SK-N-SH treated with all-trans-retinoic acid at 6 μM for 48 hours (cell line): Measurements from ENCODE around the gene DCAF8L2.
"Not testable (repeated sequence)": the region's sequence is repeated elsewhere in the genome, so short reads cannot be mapped to it uniquely, and the experiment has no call there.

Experiments
- ARNTL ChIP-seq: fragments of 450-650 bp; formaldehyde crosslinking; IDR thresholded peaks from 2 replicates; pipeline ENCODE4 v1.5.0; 2020; ENCODE audit warnings: low read depth, mild to moderate bottlenecking, moderate library complexity, borderline replicate concordance
- CSDC2 ChIP-seq: fragments of 250-450 bp; sonication (Bioruptor Pico); IDR thresholded peaks from 2 replicates; pipeline ENCODE4 v1.5.0; 2020; ENCODE audit warnings: mild to moderate bottlenecking, moderate library complexity
- ESRRG ChIP-seq: fragments of 250-450 bp; sonication (Bioruptor Pico); IDR thresholded peaks from 2 replicates; pipeline ENCODE4 v1.6.1; 2021; ENCODE audit warnings: mild to moderate bottlenecking
- RARB ChIP-seq: fragments of 250-450 bp; sonication (Bioruptor Pico); IDR thresholded peaks from 2 replicates; pipeline ENCODE4 v1.8.0; 2021; ENCODE audit warnings: mild to moderate bottlenecking, moderate library complexity
- ZFP3 ChIP-seq: fragments of 250-450 bp; sonication (Bioruptor Pico); IDR thresholded peaks from 2 replicates; pipeline ENCODE4 v1.5.0; 2020; ENCODE audit warnings: mild to moderate bottlenecking, moderate library complexity

DNA sequence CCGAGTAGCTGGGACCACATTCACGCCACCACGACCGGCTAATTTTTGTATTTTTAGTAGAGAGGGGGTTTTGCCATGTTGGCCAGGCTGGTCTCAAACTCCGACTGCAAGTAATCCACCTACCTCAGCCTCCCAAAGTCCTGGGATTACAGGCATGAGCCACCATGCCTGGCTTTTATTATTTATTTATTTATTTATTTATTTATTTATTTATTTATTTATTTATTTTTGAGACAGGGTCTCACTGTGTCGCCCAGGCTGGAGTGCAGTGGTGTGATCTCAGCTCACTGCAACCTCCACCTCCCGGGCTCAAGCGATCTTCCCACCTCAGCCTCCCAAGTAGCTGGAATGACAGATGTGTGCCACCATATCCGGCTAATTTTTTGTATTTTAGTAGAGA lies 153.4 kb downstream of the DCAF8L2 start:
- not testable (repeated sequence) for TF ChIP-seq ESRRG (CRISPR knock-in tag); ARNTL (CRISPR knock-in tag); ZFP3 (CRISPR knock-in tag); CSDC2; RARB
